CD4-positive, alpha-beta T cell (primary cell): ENCODE measurements around the gene AP3S2. TPM values are rescaled to one million over a fixed set of nuclear protein-coding genes. Genes with fewer than 3 reads are reported as not detected.
"Not testable (repeated sequence)": the region's sequence is repeated elsewhere in the genome, so short reads cannot be mapped to it uniquely, and the experiment has no call there.

Experiments used
- ATAC-seq: fragments of 200-7000 bp; cut with Tn5 transposase; one replicate; pipeline ENCODE4 v1.10.0; 2022; ENCODE audit warnings: mild to moderate bottlenecking; ENCODE audit not compliant: poor library complexity
- CTCF ChIA-PET: fragments of 350-600 bp; sonication (Branson Sonifier 250); formaldehyde crosslinking; loops from one replicate; lab custom pipeline; 2021; ENCODE audit warnings: antibody characterized with exemption, inconsistent platforms; lab: Charles Lee
- POLR2A ChIA-PET: fragments of 350-600 bp; sonication (Branson Sonifier 250); formaldehyde crosslinking; loops from one replicate; lab custom pipeline; 2021; ENCODE audit warnings: antibody characterized with exemption, inconsistent platforms; lab: Charles Lee
- DNase-seq, 14 experiments: peaks; one replicate each; pipeline ENCODE4 v3.0.0-alpha.2; 2013 to 2020; ENCODE audit warnings: mixed read lengths in 2 of 14
- H3K27ac ChIP-seq, 2 donors: one replicate each; pipeline versions ENCODE4 v1.5.1 to v1.7.0; 2013; ENCODE audit warnings: low read length in 2 of 2, low read depth in 1 of 2, mild to moderate bottlenecking in 1 of 2
- H3K27me3 ChIP-seq, 2 experiments: 1 replicate in 1 of 2; 2 replicates in 1 of 2; pipeline versions ENCODE4 v1.6.1 to v1.7.0; 2013; ENCODE audit warnings: low read length in 2 of 2, control low read depth in 1 of 2, mild to moderate bottlenecking in 1 of 2, moderate library complexity in 1 of 2; ENCODE audit not compliant: insufficient read depth in 2 of 2, control insufficient read depth in 1 of 2
- H3K36me3 ChIP-seq: one replicate; pipeline ENCODE4 v1.6.1; 2013; ENCODE audit warnings: low read length, control low read depth; ENCODE audit not compliant: insufficient read depth
- H3K4me1 ChIP-seq: one replicate; pipeline ENCODE4 v1.6.1; 2013; ENCODE audit warnings: low read length, control low read depth; ENCODE audit not compliant: insufficient read depth
- H3K4me3 ChIP-seq: one replicate; pipeline ENCODE4 v1.5.1; 2013; ENCODE audit warnings: mild to moderate bottlenecking, low read length, moderate library complexity
- H3K9me3 ChIP-seq, 2 experiments: 1 replicate in 1 of 2; 2 replicates in 1 of 2; pipeline versions ENCODE4 v1.6.1 to v1.7.0; 2013; ENCODE audit warnings: low read length in 2 of 2, mild to moderate bottlenecking in 2 of 2, control low read depth in 1 of 2, moderate library complexity in 1 of 2; ENCODE audit not compliant: control insufficient read depth in 1 of 2, insufficient read depth in 1 of 2
- H3K27ac Mint-ChIP-seq: one replicate; pipeline ENCODE4 v1.8.0; 2020; ENCODE audit warnings: mixed read lengths
- H3K27me3 Mint-ChIP-seq: one replicate; pipeline ENCODE4 v1.8.0; 2021; ENCODE audit warnings: mixed read lengths
- H3K36me3 Mint-ChIP-seq: one replicate; pipeline ENCODE4 v1.8.0; 2021; ENCODE audit warnings: low read depth, mixed read lengths
- H3K4me1 Mint-ChIP-seq: one replicate; pipeline ENCODE4 v1.8.0; 2021; ENCODE audit warnings: low read depth, mixed read lengths
- H3K4me3 Mint-ChIP-seq: one replicate; pipeline ENCODE4 v1.8.0; 2020; ENCODE audit warnings: mild to moderate bottlenecking, mixed read lengths
- H3K9me3 Mint-ChIP-seq: one replicate; pipeline ENCODE4 v1.8.0; 2020; ENCODE audit warnings: mixed read lengths
- CTCF ChIP-seq: fragments of 200-600 bp; IDR thresholded peaks from one replicate; pipeline ENCODE4 v1.8.0; 2022; ENCODE audit warnings: antibody characterized with exemption, mild to moderate bottlenecking
- intact Hi-C, 2 experiments: fragments of 100-400 bp; cut with DNase I in 1 of 2; cut with micrococcal nuclease in 1 of 2; formaldehyde crosslinking; loops; one replicate each; pipeline versions ENCODE4 v1.15.1 to v1.9.0; 2023 to 2025; cut with DNase I, micrococcal nuclease
- total RNA-seq, 174 experiments: library from RNA in 2 of 174; stranded (reverse) in 2 of 174; gene quantifications; one replicate each; pipeline ENCODE4 v1.2.3 and lab custom pipeline; 2021 to 2026

Gene AP3S2
- total RNA-seq, 2 experiments from 2014 or later, result 18.9 to 20.5 TPM

DNA sequence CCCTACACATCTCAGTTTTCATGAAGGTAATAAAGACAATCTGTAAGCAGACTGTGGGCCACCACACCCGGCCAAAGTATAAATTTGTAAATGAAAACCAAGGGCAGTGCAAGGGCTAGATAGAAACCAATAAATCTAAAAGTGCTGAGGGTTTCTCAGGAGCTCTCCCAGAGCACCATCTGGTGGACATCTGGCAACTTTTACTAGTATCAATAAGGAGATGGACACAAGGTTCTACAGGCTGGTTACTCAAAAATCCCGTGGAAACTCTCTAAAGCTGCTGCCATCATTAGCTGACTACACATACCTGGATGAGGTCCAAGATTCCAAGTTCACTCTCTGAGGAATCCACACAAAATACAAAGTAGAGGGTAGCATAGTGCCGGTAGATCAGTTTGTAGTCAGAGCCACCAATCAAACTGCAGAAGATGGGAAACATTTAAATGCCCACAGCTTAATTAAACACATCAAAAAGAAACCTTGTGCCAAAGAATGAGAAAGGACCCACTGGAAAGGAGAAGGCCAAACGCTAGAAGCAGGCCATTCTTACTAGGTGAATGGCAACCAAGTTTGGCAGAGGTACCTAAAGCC lies 5.5 kb downstream of the AP3S2 start:
- Histone ChIP-seq H3K4me3 (no peak overlapping the region), H3K9me3 (no peaks in the 10 kb centered on the region), H3K36me3 (peaks cover 43% of the 10 kb centered on the region), H3K27ac (no peak overlapping the region), H3K27me3 (no peaks in the 10 kb centered on the region), H3K4me1 (peaks cover 19% of the 10 kb centered on the region)
- Mint-ChIP-seq H3K9me3 (no peaks in the 10 kb centered on the region), H3K27me3 (no peaks in the 10 kb centered on the region), H3K36me3 (peaks cover 57% of the 10 kb centered on the region), H3K4me3 (no peak overlapping the region), H3K4me1 (peaks cover 31% of the 10 kb centered on the region), H3K27ac (no peak overlapping the region)
- ChIA-PET CTCF (interaction anchor here (2.2 kb wide), 1 partner anchor 13 kb away, joined by 11 read pairs; no protein-coding TSS in a partner anchor), POLR2A (interaction anchor here (1.1 kb wide), 1 partner anchor 125 kb away, joined by 6 read pairs; no protein-coding TSS in a partner anchor)
- intact Hi-C loops, result no loop called here
- DNase-seq, result no peak
- ATAC-seq, result no peak
- no peak for TF ChIP-seq CTCF

DNA sequence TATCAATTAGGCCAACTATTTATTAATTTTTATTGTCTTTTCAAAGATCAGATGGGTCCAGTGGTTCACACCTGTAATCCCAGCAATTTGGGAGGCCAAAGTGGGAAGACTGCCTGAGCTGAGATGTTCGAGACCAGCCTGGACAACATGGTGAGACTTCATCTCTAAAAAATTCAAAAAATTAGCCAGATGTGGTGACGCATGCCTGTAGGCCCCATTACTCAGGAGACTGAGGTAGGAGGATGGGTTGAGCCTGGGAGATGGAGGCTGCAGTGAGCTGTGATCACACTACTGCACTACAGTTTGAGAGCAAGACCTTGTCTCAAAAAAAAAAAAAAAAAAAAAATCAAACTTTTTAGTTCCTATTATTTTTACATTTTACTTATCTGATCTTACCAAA lies 8.2 kb downstream of the AP3S2 start:
- H3K9me3 ChIP-seq, result no peaks in the 10 kb centered on the region
- Mint-ChIP-seq H3K27ac (no peak overlapping the region), H3K4me3 (no peak overlapping the region), H3K9me3 (no peaks in the 10 kb centered on the region), H3K36me3 (peaks cover 74% of the 10 kb centered on the region), H3K27me3 (no peaks in the 10 kb centered on the region), H3K4me1 (peaks cover 12% of the 10 kb centered on the region)
- no peaks in the 10 kb centered on the region for H3K27me3 ChIP-seq
- intact Hi-C loops, result no loop called here
- no peak for DNase-seq
- no peak overlapping the region for H3K27ac ChIP-seq
- TF ChIP-seq CTCF, result no peak
- POLR2A ChIA-PET, result no interaction called here
- ATAC-seq, result no peak
- H3K36me3 ChIP-seq, result peaks cover 56% of the 10 kb centered on the region
- CTCF ChIA-PET, result no interaction called here
- no peak overlapping the region for H3K4me3 ChIP-seq
- no peaks in the 10 kb centered on the region for H3K4me1 ChIP-seq

- H3K27ac Mint-ChIP-seq, POLR2A ChIA-PET, H3K27me3 ChIP-seq, H3K9me3 ChIP-seq, H3K27ac ChIP-seq, H3K9me3 Mint-ChIP-seq, H3K4me3 ChIP-seq, DNase-seq, ATAC-seq, H3K4me1 Mint-ChIP-seq, H3K4me3 Mint-ChIP-seq, intact Hi-C loops, CTCF ChIA-PET, H3K27me3 Mint-ChIP-seq, H3K4me1 ChIP-seq: not testable (repeated sequence)
- H3K36me3 ChIP-seq, result peaks cover 56% of the 10 kb centered on the region
- peaks cover 70% of the 10 kb centered on the region for H3K36me3 Mint-ChIP-seq
Measured at GRCh38 chr15:89885179-89885578, 8.6 kb downstream of the AP3S2 start.

DNA sequence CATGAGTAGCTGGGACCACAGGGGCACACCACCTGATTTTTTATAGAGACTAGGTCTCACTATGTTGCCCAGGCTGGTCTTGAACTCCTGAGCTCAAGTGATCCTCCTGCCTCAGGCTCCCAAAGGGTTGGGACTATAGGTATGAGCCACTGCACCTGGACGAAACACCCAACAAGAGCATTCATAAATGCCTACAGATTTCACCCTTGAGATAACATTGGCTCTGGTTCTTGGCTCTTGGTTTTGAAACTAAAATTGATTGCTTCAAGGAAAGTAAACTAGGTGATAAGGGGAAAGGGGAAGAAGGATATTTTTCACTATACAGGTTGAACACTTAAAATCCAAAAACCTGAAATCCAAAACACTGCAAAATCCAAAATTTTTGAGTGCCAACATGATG lies 10.3 kb downstream of the AP3S2 start:
- no peaks in the 10 kb centered on the region for H3K4me1 ChIP-seq
- TF ChIP-seq CTCF, result no peak
- no peak for DNase-seq
- no peaks in the 10 kb centered on the region for H3K9me3 Mint-ChIP-seq
- H3K27me3 Mint-ChIP-seq, result no peaks in the 10 kb centered on the region
- intact Hi-C loops, result no loop called here
- H3K36me3 ChIP-seq, result peaks cover 55% of the 10 kb centered on the region
- no peaks in the 10 kb centered on the region for H3K4me1 Mint-ChIP-seq
- no peak overlapping the region for H3K27ac ChIP-seq
- no peaks in the 10 kb centered on the region for H3K27me3 ChIP-seq
- H3K36me3 Mint-ChIP-seq, result peaks cover 69% of the 10 kb centered on the region
- ChIA-PET CTCF (no interaction called here), POLR2A (no interaction called here)
- H3K27ac Mint-ChIP-seq, result no peak overlapping the region
- no peak for ATAC-seq
- H3K4me3 ChIP-seq, result no peak overlapping the region
- no peaks in the 10 kb centered on the region for H3K9me3 ChIP-seq
- no peak overlapping the region for H3K4me3 Mint-ChIP-seq
